Sciatic nerve (tissue), 2 donors: ENCODE results near the gene TBC1D8B. TPM values are rescaled to one million over a fixed set of nuclear protein-coding genes. Genes with fewer than 3 reads are reported as not detected.
"Not testable (repeated sequence)": the region's sequence is repeated elsewhere in the genome, so short reads cannot be mapped to it uniquely, and the experiment has no call there.

Experiments used
- ATAC-seq: fragments of 200-7000 bp; cut with Tn5 transposase; one replicate; pipeline ENCODE4 v1.9.1; 2020; ENCODE audit warnings: mild to moderate bottlenecking, moderate library complexity
- DNase-seq: peaks from one replicate; pipeline ENCODE4 v3.0.0-alpha.2; 2020; ENCODE audit warnings: low spot score
- intact Hi-C: fragments of 100-400 bp; cut with DNase I; formaldehyde crosslinking; loops from one replicate; pipeline ENCODE4 v1.14.2; 2022
- total RNA-seq: library from RNA; stranded (reverse); fragmentation: NEBNext Ultra II Directional; extraction: Animal tissue kit (Norgen Biotek cat#: 25700); gene quantifications from one replicate; pipeline ENCODE4 v1.2.1, GENCODE V29; 2021
- donor health status: DM: no; HTN: no; CAD: no.
- donor health status: DM: no; HTN: no; CAD: no.

TBC1D8B gene
- total RNA-seq, result 12.2 TPM

GRCh38 chrX:106802388-106803275 lies at the start of gene TBC1D8B:
Gene TBC1D8B, plus strand, starts transcription at chrX:106802673. Its CDS starts 181 bp downstream, at chrX:106802854.
- ATAC-seq, result peak; percentile 99
- peak; percentile 82 for DNase-seq
- intact Hi-C loops, result no loop called here

GRCh38 chrX:106769288-106769687 lies 33.2 kb upstream of the TBC1D8B start:
- intact Hi-C loops, ATAC-seq: not testable (repeated sequence)

GRCh38 chrX:106774981-106775380 lies 27.5 kb upstream of the TBC1D8B start:
- no peak for DNase-seq
- intact Hi-C loops, result no loop called here
- ATAC-seq, result no peak

More at GRCh38 chrX:106769288-106769687, 33.2 kb upstream of the TBC1D8B start:
- DNase-seq, result not testable (repeated sequence)

DNA sequence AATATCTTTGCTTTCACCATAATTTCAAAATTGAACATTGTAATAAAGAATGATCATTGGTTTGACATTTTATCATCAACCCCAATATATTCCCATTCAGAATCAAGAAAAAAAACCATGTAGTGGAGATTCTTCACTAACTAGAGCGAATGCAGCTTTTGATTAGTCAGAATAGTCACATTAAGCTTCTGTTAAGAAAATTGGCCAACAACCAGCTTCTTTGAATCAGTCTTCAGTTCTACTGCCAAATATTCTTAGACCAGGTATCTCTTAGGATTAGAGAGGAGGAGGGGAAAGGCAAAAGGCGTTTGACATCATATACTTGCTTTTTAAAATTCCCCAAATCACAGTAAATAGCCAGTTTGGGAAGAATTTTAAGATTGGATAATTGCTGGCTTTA lies 22.2 kb upstream of the TBC1D8B start:
- DNase-seq, result no peak
- intact Hi-C loops, result no loop called here
- no peak for ATAC-seq

GRCh38 chrX:106780664-106781377 lies 21.7 kb upstream of the TBC1D8B start:
- intact Hi-C loops, result no loop called here
- DNase-seq, result no peak
- ATAC-seq, result no peak

DNA sequence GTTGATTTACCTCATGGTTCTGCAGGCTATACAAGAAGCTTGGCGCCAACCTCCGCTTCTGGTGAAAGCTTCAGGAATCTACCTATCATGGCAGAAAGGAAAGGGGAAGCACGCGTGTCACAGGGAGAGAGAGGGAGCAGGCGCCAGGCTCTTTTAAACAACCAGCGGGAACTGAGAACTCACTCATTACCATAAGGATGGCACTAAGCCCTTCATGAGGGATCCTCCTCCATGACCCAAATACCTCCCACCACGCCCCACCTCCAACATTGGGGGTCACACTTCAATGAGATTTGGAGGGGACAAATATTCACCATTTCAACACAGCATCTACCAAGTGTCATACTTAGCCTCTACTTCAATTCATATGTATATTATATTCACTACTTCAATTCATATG lies 18.8 kb upstream of the TBC1D8B start:
- ATAC-seq (no peak), DNase-seq (no peak)

DNA sequence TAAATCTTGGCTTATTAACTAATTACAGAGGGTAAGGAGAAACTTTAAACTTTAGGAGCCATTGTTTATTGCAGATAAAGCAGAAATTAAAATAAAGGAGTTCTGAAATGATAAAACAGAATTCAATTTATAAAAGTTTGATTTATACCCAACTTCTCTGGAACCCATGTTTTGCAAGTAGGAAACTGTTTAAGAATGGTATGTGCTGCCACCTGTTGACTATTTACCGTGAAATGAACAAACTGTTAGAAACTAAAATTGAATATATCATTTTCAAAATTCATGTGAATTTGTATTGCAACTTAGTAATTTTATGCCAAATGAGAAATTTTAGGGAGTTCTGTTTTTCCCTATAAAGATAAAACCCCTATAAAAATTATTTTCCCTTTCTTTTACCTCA lies 11.0 kb upstream of the TBC1D8B start:
- intact Hi-C loops, result no loop called here
- DNase-seq, result no peak
- no peak for ATAC-seq

More for the DNA sequence above, 18.8 kb upstream of the TBC1D8B start:
- intact Hi-C loops, result no loop called here

- no peak for DNase-seq
- ATAC-seq, result peak; percentile 29
- intact Hi-C loops, result no loop called here
These were observed 448 bp upstream of the TBC1D8B start for GRCh38 chrX:106802063-106802387.

DNA sequence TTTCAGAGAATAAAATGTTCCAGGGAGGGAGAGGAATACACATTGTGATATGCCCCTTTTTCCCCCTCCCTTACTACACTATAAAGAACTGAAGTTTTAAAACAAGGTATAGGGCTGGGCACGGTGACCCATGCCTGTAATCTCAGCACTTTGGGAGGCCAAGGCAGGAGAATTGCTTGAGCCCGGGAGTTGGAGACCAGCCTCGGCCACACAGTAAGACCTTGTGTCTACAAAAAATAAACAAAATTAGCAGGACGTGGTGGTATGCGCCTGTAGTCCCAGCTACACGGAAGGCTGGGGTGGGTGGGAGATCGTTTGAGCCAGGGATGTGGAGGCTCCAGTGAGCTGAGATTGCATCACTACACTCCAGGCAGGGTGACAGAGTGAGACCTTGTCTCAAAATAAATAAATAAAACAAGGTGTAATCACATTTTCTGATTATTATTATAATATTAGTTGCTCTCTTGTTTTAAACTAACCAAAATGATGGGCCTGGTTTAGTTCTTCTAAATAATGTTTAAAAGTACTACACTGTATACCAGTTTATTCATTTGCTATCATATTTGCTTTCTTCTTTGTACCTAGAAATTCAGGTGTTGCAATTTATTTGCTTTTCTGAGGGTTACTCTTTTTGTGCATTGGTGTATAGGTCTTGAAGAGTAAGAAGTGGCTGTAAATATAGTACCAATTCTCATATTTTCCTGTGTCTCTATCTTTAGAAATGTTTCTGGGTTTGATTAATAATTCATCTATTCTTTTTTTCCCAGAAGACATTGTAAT lies 8.8 kb downstream of the TBC1D8B start:
- ATAC-seq (no peak), DNase-seq (no peak)
- intact Hi-C loops, result no loop called here

DNA sequence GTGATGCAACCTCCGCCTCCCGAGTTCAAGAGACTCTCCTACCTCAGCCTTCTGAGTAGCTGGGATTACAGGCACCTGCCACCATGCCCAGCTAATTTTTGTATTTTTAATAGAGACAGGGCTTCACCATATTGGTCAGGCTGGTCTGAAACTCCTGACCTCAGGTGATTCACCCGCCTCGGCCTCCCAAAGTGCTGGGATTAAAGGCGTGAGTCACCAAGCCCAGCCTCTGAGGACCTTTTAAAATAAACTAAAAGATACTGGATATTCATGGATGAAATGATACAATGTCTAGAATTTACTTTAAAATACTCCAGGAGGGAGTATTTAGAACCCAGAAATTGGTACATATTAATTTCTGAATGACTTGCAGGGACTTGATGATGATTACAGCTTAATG lies 10.5 kb downstream of the TBC1D8B start:
- ATAC-seq, DNase-seq, intact Hi-C loops: not testable (repeated sequence)

DNA sequence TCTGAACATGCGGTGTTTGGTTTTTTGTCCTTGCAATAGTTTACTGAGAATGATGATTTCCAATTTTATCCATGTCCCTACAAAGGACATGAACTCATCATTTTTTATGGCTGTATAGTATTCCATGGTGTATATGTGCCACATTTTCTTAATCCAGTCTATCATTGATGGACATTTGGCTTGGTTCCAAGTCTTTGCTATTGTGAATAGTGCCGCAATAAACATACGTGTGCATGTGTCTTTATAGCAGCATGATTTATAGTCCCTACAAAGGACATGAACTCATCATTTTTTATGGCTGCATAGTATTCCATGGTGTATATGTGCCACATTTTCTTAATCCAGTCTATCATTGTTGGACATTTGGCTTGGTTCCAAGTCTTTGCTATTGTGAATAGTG lies 11.6 kb downstream of the TBC1D8B start:
- DNase-seq, ATAC-seq, intact Hi-C loops: not testable (repeated sequence)

DNA sequence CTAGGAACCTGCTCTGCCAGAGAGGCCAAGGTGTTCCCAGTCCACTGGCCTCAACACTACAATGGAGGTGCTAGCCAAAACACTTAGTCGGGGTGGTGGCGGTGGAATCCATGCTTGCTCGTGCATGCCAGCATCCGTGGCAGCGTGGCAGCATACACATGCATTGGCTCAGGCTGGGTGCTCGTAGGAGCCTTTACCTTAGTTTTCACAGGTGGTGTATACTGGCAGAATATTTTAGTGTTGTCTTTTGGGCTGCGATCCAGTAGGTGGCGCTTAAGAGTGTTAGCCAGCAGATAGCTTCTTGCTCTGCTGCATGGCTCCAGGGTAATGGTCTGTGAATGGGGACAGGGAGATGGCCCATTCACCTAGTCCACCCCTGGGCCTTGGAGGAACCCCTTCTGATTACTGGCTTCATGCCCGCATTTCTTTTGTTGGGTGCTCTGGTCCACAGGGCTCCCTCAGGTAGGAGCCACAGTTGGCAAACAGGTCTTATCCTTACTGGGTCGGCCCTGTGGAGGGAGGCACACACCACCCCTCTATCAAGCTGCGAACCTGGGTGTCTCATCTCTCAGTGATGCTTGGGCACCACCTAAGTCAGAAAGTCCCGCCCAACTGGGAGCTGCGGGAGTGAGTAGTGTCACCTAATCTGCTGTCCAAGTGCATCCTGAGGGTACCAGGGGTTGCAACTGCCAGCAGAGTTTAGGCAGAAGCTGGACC lies 60.7 kb downstream of the TBC1D8B start:
- ATAC-seq (no peak), DNase-seq (no peak)
- intact Hi-C loops, result no loop called here

DNA sequence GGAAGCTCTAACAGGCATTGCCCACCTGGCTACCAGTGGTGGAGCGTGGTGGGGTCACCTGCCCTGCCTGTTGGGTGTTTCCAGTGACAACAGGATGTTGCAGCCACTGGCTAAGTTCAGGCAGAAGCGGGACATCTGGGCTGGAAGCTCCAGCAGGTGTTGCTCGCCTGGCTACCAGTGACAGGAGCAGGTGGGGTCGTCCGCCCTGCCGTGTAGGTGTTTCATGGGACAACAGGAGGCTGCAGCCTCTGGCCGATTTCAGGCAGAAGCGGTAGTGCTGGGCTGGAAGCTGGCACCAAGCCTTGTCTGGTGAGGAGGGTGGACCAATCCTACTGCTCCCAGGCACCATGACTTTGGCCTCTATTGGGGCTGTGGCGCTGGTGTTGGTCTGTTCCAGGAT lies 61.2 kb downstream of the TBC1D8B start:
- intact Hi-C loops, result no loop called here
- DNase-seq (no peak), ATAC-seq (no peak)

GRCh38 chrX:106872796-106873195 lies 70.3 kb downstream of the TBC1D8B start:
- intact Hi-C loops, ATAC-seq: not testable (repeated sequence)

DNA sequence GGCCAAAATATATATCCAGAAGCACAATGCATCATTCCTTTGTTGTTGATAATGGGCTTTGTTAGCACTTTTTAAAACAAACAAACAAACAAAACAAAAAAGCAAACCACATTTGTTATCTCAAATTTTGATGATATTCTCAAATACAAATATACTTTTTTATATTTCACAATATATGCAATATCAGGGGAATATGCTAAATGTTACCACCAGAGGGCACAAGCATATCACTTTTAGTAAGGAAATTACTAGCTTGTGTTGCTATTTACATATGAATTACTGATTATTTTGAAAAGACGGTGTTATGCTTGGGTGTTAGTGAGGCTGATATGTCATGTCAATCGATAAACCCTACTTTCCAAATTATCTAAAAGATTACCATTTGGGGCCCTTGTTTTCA lies 71.6 kb downstream of the TBC1D8B start:
- ATAC-seq, result no peak
- no peak for DNase-seq
- intact Hi-C loops, result no loop called here

More at GRCh38 chrX:106872796-106873195, 70.3 kb downstream of the TBC1D8B start:
- DNase-seq, result not testable (repeated sequence)

- ATAC-seq, result no peak
- no peak for DNase-seq
- intact Hi-C loops, result no loop called here
These were observed 72.7 kb downstream of the TBC1D8B start for GRCh38 chrX:106875151-106875550.

DNA sequence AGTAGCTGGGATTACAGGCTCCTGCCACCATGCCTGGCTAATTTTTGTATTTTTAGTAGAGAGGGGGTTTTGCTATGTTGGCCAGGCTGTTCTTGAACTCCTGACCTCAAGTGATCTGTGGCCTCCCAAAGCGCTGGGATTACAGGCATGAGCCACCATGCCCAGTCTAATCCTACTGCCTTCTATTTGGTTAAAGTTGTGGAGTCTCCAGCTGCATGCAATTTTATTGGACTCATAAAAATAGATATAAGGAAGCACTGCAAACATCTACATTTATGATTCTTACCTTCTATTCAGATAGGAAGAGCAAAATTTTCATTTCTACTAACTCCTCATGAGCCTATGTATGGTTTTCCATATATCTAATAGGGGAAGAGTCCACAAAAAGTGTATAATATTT lies 87.0 kb downstream of the TBC1D8B start:
- DNase-seq (no peak), ATAC-seq (no peak)
- intact Hi-C loops, result no loop called here

DNA sequence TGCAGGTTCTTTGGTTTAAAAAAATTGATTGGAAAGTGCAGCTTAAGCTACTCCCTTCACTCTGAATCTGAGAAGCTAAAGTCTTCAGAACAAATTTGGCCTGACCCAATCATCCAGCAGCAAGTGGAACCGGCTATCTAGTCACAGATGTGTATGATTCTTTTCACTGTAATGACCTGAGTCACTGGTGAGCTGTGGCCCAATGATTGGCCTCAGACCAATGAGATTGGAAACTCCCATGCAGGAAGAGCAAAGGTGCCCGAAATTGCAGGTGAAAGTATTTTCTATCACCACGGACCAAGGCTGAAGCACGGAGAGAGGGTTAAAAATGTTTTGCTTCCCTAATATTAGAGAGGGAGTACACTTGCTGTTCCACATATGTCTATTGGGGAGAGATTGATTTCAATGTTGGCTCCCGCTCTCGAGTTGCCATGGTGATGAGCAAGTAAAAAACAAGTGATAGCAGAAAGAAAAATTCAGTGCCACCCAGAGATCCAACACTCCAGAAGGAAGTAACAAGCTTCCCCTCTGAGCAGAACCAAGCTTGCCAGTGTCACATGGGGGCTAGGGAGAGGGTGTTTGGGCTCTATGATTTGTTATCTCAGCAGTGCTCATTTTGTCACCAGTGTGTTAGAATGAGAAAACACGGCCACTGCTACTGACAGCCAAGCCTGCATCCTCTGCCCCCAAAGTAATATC lies 89.4 kb downstream of the TBC1D8B start:
- no peak for ATAC-seq
- no peak for DNase-seq
- intact Hi-C loops, result no loop called here
